Stimulated activated CD8-positive, alpha-beta memory T cell treated with anti-CD3 and anti-CD28 coated beads, Interleukin-4, amount 100 ng/mL, for 24 hours (primary cell): ENCODE data around the gene NECAB2.
"Not testable (repeated sequence)": the region's sequence is repeated elsewhere in the genome, so short reads cannot be mapped to it uniquely, and the experiment has no call there.

Experiments
- DNase-seq: peaks from one replicate; pipeline ENCODE4 v3.0.0-alpha.2; 2020; ENCODE audit warnings: low read depth

NECAB2 gene

GRCh38 chr16:83936581-83937165, 31.4 kb upstream of the NECAB2 start:
- DNase-seq = no peak

- no peak for DNase-seq
Observed at GRCh38 chr16:83937267-83937666, 30.8 kb upstream of the NECAB2 start.

- DNase-seq = no peak
Observed at GRCh38 chr16:83937922-83938885, 29.8 kb upstream of the NECAB2 start.

DNA sequence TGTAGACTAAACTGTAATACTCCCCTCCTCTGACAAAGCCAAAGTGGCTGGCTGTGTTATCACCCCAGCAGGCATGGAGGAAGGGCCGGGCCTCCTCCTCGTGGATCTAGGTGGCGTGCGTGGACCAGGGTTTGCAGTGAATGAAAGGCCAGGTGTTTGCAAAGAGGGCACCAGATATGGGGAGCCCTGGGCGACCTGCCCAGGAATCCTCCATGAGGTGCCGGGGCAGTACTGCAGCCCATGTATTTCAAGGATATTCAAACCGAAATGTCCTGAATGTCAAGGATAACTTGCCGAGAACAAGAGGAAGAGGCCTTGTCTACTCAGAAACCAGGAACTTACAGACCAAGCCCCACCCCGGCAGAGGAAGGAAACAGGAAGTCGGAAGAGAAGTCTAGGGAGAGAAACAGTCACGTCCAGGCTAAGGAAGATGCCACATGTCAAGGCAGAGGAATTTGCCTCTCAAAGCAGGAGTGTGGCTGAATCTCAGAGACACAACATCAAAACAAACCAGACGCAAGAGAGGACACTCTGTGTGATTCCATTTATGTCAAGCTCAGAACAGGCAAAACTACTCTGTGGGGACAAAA, 28.7 kb upstream of the NECAB2 start:
- no peak for DNase-seq

GRCh38 chr16:83940119-83940518, 27.9 kb upstream of the NECAB2 start:
- no peak for DNase-seq

DNA sequence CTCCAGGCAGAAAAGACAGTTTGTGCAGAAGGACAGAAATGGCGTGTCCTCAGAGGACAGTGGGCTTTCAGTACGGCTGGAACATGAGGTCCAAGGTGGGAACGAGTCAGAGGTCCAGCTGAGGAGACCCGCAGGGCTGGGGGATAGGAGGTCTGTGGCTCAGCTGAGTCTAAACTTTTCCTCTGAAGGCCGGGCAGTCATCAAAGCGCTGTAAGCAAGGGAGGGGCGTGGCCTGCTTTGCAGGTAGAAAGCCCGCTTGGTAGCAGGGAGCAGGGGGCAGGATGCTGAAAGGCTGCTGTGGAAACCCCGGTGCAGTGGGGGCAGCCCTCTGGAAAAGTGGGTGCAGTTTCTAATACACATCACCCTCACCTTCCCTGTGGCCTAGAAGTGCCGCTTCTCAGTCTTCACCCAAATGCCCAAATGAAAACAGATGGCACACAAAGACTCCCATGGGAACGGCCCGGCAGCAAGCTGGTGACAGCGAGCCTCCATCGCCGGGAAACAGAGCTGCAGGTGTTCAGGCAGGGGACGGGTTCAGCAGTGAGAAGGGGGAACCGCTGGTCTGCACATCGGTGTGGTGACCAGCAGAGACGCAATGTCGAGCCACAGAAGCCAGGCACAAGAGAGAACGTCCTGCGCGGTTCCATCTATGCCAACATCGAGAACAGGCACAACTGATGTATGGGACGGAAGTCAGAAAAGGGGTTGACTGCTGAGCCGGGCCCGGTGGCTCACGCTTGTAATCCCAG, 27.2 kb upstream of the NECAB2 start:
- no peak for DNase-seq

GRCh38 chr16:83941546-83941945, 26.5 kb upstream of the NECAB2 start:
- DNase-seq = not testable (repeated sequence)

GRCh38 chr16:83942074-83942473, 26.0 kb upstream of the NECAB2 start:
- DNase-seq = no peak

- no peak for DNase-seq
Observed at GRCh38 chr16:83942815-83943515, 25.1 kb upstream of the NECAB2 start.

GRCh38 chr16:83943516-83944050, 24.5 kb upstream of the NECAB2 start:
- DNase-seq = no peak

DNA sequence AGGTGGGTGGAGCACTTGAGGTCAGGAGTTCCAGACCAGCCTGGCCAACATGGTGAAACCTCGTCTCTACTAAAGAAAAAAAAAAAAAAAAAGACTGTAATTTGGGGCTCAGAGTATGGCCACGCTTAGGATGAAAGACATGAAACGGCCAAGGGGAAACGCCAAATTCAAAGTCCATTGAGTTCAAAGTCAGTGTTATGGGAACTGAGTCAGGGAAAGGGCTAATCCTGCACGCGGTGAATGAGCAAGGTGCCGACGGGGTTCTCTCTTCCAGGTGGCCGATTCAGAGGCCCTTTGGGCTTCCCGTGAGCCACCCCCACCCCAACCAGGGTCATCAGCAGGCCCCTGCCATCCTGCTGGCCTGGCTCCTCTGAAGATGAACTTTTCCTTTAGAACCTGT, 22.5 kb upstream of the NECAB2 start:
- DNase-seq = no peak

DNA sequence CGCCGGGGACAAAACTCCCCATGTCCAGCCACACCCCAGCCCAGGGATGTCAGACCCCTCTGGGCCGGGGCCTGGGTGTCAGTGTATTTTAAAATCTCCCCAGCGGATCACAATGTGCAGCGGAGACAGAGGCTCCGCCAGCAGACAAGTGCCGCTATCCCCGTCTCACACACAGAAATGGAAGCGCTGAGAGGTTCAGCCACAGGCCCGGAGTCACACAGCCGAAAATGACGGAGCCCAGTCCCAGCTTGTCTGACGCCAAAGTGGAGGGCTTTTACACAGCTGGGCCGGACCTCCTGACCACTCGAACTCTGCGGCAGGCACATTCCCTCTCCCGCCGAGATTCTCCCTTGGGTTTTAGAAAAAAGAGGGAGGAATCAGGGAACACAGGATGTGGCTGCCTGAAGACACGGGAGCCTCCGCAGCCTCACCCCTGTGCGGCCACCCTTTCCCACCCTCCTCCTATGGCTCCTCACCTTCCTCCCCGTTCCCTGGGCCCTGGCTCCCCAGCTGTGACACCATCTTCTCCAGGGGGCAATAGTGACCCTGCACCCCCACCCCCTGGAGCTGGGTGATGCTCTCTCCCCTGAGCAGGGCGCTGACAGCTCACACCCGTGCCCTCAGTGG, 21.8 kb upstream of the NECAB2 start:
- DNase-seq = no peak

DNA sequence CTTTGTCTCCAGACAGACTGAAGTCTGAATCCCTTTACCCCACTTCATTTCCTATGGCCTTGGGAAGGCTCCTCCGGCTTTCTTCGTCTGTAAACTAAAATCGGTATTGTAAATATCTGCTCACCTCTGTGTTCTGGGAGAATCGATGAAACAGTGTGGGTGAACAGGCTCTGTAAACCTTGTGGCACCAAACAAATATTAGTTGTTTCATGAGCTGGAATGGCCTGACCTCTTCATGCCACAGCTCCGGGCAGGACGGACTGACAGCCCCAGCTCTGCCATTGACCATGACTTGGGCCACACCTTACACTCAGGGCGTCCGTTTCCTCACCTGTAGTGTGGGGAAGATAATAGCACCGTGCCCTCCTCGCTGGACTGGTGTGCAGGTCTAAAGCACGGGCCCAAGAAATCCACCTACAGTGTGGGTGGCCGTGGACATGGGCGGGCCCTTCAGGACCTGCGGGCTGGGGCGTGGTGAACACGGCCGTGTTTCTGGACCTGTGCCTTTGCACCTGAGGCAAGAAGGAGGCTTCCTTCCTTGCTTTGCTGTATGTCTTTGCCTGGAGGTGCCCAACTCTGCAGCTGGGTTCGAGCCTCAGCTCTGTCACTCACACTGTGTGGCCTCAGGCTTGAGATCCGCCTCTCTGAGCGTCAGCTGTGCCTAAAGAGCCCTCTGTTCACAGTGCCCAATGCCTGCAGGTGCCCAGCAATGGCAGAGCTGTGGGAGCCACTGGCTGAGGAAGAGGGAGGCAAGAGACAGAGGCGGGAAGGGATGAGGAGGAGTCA, 21.1 kb upstream of the NECAB2 start:
- DNase-seq = no peak

GRCh38 chr16:83947642-83948234, 20.3 kb upstream of the NECAB2 start:
- no peak for DNase-seq

DNA sequence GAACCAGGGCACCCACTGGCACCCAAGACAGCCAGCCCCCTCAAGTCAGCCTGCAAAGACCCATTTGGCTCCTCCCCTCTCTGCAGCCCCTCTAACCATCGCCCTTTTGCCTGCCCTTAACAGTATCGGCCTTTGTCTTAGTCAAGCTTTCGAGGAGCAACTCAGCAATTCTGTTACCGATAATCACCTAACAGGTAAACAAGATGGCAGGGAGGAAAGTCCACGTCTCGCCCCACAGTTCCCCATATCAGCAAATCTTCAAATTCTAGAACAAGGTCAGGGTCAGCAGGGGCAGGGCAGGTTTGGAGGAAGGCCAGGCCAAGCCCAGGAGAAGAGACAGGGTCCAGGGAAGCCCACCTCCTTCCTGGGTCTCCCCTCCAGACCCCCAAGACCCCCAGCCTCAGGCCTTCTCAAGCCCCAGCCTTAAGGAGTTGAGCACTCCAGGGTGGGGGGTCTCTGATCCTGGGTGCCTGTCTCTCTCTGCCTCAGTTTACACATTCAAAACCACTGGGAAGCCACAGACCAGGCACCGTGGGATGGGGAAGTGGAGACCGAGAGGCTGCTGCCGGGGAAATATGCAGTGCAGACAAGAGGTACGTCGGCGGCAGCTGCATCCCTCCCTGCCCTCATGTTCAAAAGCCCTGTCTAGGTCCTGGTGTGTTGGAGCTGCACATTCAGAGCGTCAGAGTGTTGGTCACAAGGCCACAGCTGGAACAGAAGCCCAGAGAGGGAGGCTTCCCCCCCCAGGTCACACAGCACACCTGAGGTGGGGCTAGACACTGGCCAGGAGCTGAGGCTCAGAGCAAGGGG, 18.9 kb upstream of the NECAB2 start:
- DNase-seq = no peak

DNA sequence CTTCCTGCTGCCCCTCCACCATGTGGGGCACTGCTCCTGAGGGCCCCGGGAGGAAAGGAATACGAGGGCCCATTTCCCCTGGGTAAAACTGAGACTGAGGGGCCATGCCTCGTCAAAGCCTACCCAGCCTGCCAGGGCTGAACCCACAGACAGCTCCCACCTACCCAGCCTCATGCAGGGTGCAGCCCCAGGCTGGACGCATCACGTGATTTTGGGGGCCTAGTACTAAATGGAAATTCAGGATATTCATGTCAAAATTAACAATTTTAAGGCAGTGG, 18.4 kb upstream of the NECAB2 start:
- no peak for DNase-seq

DNA sequence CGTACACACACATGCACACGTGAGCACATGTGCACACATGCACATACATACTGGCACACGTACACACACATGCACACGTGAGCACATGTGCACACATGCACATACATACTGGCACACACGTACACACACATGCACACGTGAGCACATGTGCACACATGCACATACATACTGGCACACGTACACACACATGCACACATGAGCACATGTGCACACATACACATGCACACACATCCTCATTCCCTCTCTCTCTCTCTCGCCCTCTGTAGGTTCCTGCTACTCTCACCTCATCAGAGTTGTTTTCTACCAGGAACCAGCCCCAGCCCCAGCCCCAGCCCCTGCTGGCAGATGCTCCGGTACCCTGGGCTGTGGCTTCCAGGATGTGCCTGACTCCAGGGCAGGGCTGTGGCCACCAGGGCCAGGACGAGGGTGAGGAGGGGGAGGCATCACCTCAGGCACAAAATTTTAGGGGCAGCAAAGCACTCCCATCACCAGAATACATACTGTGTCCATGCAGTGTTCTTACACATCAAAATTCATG, 17.1 kb upstream of the NECAB2 start:
- not testable (repeated sequence) for DNase-seq

DNA sequence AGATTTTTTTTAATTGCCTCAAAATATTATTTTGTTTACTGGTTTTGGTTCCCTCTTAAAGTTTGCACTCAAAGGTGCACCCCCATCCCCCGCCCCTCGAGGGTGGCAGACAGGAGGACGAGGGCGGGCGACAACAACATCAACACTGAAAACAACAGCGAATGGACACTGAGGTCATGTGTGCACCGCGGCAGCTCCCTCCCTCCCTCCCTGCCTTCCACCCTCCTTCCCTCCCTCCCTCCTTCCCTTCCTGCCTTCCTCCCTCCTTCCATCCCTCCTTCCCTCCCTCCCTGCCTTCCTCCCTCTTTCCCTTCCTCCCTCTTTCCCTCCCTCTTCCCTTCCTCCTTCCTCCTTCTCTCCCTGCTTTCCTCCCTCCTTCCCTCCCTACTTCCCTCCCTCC, 16.5 kb upstream of the NECAB2 start:
- no peak for DNase-seq

- DNase-seq = no peak
Observed at GRCh38 chr16:83952587-83952939, 15.5 kb upstream of the NECAB2 start.
